HG03175 (cell line): ENCODE results near the gene ATM.
A peak's percentile ranks its signal among the peaks of the same experiment; 100 is the strongest.
"Not testable (repeated sequence)": the region's sequence is repeated elsewhere in the genome, so short reads cannot be mapped to it uniquely, and the experiment has no call there.

Experiments
- ATAC-seq: cut with Tn5 transposase; IDR thresholded peaks from one replicate; pipeline ENCODE4 v1.9.1; 2021; ENCODE audit warnings: mild to moderate bottlenecking, moderate library complexity; ENCODE audit not compliant: unreplicated experiment

ATM gene

DNA sequence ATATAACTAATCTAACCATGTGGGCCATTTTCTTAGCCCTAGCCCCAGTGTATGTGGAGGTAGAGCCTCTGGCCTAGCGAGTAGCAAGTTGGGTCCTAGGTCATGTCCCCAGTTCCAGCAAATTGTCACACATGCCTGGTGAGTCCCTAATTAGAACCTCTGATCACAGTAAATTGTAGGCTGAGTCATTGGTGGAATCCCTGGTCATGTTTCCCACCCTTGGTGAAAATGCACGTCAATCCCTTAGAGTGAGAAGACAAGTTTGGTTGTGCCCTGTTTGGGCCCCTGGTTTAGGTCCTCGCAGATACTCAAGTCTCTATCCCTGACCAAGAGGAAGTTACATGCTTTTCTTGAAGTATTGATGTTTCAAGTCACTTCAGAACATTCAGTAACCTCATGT, 46.7 kb downstream of the ATM start:
- no peak for ATAC-seq

DNA sequence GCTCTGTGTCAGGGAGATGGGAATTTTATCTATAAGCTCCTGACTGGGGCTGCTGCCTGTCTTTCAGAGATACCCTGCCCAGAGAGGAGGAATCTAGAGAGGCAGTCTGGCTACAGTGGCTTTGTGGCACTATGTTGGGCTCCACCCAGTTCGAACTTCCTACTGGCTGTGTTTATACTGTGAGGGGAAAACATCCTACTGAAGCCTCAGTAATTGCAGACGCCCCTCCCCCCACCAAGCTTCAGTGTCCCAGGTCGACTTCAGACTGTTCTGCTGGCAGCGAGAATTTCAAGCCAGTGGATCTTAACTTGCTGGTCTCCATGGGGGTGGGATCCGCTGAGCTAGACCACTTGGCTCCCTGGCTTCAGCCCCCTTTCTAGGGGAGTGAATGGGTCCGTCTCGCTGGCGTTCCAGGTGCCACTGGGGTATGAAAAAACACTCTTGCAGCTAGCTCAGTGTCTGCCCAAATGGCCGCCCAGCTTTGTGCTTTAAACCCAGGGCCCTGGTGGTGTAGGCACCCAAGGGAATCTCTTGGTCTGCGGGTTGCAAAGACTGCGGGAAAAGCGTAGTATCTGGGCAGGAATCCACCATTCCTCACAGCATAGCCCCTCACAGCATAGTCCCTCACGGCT, 54.2 kb downstream of the ATM start:
- not testable (repeated sequence) for ATAC-seq

DNA sequence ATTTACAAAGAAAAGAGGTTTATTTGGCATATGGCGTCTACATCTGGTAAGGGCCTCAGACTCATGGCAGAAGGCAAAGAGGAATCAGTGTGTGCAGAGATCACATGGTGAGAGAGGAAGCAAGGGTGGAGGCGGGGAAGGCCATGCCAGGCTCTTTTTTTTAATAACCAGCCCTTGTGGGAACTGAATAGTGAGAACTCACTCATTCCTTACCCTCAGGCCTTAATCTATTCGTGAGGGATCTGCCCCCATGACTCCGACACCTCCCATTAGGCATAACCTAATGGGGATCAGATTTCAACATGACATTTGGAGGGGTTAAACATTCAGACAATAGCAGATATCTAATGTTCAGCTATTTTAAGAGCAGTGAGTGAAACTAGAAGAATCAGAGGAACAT, 55.7 kb downstream of the ATM start:
- no peak for ATAC-seq

DNA sequence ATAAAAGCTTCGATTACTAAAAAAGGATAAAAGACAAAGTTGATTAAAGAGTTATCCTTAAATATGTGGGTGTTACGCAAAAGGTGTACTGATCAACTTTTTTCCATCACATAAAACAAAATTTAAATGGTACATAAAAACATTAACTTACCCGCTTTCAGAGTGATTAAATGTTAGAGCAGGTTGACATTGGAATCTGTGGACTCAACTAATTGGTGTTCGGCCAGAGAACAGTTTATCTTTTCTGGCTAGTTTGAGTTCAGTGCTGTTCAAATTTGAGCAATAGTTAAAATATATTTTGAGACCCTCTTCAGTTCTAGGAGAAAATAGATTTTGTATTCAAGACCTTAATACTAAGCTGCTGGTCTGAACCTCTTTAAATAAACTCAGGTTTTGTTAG, 56.1 kb downstream of the ATM start:
- ATAC-seq: no peak

DNA sequence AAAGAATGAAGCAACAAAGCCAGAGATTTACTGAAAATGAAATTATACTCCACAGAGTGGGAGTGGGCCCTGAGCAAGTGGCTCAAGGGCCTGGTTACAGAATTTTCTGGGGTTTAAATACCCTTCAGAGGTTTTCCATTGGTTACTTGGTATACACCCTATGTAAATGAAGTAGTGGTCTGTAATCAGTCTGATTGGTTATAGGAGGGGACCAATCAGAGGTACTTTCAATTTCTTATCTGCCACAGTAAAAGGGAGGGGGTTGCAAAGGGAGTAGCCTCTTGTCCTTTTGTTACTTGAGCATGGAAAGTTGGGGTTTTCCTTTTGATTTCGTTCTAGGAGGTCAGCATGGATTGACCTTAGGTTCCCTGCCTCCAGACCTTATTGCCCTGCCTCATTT, 63.5 kb downstream of the ATM start:
- no peak for ATAC-seq

DNA sequence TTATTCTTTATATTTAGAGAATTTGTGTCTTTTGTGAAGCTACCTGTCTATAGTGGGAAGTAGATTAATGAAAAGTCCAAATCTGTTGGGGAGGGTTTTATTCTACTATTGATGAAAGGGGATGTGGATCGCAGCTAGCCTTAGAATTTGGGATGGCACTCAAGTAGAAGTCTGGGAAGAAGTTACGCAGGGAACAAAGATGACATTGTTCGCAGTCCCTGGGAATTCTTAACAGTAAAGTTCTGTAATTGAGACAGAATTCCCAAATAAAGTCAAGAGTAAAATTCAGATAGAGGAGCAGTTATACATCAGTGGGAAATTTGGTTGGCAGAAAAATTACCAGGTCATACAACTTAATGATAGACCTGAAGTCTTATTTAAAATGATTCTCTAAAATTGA, 64.1 kb downstream of the ATM start:
- ATAC-seq: no peak

DNA sequence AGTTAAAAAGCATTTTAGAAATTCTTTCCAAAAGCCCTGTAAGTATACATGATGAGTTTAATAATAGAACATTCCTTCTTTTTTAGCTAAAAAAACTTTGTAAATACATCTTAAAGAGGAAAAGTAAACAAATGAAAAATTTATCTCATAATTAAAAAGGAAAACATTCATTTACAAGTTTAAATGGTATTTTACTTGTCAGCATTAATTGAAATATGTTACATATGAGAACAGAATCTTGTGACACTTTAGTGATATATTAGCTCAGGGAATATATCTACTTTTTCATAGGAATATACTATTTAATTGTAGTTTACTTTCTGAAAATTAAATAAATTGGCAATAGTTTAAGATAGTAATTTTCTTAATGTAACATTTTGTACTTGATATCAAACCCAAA, 66.2 kb downstream of the ATM start:
- ATAC-seq: not testable (repeated sequence)

DNA sequence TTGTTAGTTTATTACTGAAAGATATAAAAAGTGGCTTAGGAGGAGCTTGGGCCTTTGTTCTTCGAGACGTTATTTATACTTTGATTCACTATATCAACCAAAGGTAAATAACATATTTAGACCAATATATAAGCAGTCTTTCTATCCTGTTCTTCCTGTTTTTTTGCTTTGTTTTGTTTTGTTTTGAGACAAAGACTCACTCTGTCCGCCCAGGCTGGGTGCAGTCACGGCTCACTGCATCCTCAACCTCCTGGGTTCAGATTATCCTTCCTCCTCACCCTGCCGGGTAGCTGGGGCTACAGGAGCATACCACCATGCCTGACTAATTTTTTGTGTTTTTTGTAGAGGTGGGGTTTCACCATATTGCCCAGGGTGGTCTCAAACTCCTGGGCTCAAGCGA, 66.8 kb downstream of the ATM start:
- ATAC-seq: no peak

DNA sequence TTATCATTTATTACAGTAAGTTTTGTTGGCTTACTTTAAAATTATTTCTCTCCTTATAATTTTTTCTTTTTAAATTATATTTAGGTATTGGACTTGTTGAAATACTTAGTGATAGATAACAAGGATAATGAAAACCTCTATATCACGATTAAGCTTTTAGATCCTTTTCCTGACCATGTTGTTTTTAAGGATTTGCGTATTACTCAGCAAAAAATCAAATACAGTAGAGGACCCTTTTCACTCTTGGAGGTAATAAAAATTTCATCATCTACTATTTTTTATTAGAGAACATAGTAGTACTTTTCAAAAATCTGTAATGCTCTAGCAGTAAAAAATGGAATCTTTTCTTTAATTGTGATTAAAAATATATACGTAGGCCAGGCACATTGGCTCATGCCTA, 70.4 kb downstream of the ATM start:
- no peak for ATAC-seq

DNA sequence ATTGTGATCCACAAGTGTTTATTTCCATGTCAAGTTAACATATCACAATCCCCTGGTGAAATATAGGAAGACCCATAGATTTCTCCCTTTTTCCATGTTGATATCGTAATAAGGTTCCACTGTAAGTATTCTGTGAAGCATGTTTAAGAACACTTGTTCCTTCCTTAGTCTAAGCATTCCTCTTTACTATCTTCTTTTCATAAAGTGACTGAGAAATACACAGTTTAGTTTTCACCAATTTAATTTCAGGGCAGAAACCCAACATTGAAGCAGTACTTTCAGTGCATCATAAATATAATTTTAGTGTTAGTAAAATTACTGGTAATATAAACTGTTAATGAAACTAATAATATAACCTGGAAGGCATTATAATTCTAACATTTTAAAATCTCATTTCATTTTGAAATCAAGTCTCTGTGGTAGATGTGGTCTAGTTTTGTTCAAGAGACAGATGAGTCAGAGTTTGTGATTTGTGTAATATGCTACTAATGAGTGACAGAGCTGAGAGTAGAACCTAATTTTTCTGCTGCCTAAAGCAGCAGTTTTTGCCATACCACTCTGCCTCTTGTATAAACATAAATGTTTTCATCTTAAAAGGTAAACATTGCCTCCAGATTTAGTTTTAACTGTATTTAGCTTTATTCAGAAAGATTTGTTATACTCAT, 79.4 kb downstream of the ATM start:
- peak; percentile 96 for ATAC-seq

DNA sequence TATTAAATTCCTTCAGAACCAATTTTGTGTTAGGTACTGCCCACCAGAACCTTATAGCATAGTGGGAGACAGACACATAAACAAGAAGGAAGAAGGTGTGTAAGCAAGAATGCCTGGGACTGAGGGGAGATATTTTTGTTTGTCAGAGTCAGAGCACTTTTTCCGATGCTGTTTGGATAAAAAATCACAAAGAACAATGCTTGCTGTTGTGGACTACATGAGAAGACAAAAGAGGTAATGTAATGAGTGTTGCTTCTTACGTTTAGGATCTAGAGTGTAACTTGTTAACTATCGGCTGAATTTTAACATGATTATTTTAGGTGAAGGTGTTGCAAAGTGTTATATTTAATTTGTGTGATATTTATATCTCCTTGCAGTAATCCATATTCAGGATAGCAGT, 84.9 kb downstream of the ATM start:
- ATAC-seq: no peak

DNA sequence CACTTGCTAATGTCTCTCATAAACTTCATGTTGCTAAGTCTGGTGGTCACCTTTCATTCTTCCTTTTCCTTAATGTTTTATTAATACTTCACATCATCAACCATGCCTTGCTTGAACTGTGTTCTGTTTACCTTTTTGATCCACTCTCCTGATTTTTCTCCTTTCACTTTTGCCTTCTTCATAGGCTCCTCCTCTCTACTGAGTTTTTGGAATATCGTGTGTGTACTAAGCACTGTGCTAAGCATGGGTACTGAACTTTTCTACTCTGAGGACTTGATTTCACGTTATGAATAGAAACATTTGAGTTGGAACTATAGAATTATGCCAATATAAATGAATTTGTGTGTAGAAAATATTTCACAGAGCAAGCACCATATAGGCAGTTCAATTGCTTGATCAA, 90.6 kb downstream of the ATM start:
- ATAC-seq: no peak

DNA sequence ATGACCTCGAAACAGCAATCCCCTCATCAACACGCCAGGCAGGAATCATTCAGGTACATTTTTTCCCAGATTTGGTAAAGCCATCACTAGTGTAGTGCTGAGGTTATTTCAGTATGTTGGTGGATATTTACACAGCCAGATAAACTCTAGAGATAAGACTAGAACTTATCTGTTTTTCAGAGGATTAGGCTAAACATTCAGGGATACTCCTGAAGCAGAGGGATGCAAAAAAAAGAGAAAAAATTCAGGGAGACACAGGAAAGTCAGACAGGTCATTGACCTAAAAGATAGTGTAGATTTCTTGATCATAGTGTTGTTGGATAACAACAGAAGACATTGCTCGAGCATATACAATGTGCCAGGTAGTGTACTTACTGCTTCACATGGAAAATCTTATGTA, 93.2 kb downstream of the ATM start:
- ATAC-seq: no peak

DNA sequence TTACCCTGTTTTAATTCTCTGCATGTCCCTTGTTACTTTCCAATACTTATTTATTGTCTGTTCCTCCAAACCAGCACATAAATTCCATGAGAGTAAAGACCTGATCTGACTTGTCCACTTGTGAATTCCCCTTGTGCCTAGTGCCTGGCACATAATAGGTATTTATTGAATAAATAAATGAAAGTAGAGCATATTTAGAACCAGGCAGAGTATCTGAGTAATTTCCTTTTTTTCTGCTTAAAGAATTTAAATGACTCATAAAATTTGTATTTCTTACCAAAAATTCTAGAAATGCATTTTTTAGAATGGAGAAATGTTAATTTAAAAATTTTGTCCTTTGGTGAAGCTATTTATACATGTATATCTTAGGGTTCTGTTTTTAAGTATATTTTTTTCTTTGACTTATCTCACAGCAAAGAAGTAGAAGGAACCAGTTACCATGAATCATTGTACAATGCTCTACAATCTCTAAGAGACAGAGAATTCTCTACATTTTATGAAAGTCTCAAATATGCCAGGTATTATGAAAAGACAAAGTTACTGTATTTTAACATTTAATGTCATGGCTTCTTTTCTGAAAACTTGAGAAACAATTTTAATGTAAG, 96.8 kb downstream of the ATM start:
- no peak for ATAC-seq

DNA sequence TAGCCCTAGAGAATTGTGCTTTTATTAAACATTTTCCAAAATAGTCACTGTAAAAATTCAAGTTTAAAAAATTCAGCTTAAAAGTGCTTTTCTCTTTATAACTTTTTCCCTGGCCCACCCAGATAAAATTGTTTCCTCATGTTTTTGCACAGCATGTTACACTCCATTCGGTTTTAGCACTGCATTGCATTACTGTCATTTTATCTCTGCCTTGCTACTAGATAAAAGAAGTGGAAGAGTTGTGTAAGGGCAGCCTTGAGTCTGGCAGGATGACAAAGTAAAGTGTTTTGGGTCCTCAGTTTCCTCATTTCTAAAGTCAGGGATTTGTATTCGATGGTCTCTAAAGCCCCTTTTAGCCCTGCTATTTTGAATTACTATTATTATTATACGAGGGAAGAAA, 99.8 kb downstream of the ATM start:
- ATAC-seq: no peak

DNA sequence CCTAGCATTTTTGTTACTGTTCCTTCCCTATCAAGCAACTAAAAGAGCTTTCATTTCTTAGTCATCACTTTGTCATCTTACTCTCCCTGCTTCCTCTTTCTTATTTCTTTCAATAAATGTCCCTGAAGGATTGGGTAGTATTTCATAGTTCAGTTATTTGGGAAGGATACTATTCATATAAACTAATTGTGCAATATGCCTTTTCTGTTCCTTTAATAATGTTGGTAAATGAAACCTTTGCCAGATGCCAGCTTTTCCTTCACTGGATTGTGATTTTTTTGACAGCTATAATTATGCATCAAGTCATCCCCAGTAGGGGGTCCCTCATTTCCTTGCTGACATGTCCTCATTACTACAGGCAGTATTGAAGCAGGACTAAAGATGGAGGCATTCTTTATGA, 101.7 kb downstream of the ATM start:
- no peak for ATAC-seq

DNA sequence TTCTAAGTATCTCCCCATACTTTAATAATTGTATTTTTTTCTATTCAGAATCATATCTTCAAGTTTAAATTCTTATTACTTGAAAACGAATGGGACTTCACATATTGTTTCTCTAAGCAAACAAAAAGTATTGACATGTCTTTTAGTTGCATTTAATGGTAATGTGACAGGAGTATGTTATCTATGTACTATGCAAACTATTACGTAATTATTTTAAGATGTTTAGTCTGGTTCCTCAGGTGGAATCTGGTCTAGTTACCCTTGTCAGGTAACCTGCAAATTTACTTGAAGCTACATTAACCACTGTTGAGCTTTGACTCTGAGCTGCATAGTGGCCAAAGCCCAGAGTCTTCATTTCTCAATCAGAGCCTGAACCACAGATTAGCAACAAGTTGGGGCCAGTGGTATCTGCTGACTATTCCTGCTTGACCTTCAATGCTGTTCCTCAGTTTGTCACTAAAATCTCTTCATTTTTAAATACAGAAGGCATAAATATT, 110.6 kb downstream of the ATM start:
- ATAC-seq: no peak

DNA sequence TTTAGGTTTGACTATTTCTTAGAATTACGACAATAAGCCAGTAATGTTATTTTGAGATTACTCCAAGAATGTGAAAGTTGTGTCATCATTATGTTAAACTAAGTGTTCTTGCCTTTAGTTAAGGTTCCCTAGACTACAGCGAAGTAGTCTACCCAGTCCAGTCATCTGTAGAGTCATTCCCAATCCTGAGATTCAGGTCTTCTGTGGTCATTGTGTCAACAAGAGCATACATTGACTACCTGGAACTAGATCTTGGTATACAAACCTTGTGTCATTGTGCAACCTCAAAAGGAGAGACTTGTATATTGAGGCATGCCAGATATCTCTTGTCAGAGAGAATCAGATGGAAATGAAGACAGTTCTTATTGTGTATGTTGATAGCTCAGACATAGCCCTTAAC, 115.9 kb downstream of the ATM start:
- ATAC-seq: no peak

DNA sequence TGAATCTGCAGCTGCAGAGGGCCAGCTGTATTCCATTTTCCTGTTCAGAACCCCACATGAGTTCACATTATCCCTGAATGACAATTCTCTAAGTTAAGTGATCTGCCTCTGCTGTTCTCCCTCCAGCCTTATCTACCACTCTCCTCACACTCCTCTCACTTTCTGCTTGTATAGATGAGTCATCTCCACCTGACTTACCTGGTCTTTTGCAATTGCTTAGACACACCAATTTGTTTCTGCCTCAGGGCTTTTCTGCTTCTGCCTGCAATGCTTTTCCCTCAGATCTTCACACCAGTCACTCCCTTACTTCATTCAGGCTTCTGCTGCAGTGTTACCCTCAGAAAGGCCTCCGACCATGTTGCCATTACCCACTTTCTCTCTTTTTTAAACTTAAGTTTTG, 118.1 kb downstream of the ATM start:
- no peak for ATAC-seq

DNA sequence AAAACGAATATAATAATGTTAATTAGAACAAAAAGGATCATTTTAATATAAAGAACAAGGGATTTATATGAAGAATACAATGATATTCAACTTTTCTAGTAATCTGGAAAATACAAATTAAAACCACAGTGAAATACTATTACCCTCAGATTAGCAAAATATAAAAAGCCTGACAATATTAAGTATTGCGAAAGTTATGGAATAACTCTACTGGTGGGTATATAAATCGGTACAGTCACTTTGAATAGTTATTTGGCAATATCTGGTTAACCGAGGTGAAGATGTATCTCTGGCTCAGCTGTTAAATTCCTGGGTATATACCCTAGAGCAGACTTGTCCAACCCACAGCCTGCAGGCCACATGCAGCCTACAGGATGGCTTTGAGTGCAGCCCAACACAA, 118.8 kb downstream of the ATM start:
- no peak for ATAC-seq

DNA sequence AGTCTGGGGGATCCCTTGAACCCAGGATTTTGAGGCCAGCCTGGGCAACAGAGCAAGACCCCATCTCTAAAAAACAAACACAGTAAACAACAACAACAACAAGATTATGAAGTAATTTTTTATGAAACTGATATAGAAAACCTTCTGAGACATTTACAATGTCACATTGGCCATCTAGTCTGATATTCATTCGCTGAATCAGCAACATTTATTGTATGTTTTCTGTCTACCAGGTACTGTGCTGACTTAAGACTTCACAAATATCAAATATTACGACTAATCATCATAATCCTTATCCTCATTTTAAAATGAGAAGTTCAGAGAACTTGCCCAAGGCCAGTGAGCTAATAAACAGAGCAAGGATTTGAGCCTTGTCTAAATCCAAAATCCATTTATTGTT, 120.8 kb downstream of the ATM start:
- ATAC-seq: no peak

DNA sequence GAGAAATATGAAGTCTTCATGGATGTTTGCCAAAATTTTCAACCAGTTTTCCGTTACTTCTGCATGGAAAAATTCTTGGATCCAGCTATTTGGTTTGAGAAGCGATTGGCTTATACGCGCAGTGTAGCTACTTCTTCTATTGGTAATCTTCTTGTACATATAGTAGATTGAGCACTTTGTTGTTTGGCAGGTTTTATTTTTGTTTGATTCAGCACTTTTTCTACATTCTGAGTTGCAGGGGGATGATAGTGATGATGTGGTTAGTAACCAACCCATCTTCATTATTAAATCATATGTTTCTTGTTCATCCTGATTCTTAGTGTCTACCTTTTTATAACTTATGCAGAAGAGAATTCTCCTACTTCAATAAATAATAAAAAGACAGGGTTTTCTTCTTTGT, 122.9 kb downstream of the ATM start:
- ATAC-seq: no peak

DNA sequence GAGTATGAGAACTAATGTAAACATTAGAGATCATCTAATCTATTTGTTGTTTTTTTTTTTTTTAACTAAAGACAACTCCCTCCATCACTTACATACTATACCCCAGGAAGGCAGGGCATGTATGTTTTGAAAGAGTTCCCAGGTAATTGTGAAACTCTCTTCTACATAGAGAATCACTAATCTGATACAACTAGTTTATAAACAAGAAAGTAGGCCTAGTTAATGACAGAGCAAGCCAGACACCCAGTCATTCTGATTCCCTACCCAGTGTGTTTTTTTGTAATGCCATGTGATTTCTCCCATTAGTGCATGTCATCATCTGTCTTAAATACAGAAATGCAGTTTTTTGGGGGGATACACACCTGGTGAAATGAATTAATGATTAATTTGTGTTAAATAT, 123.6 kb downstream of the ATM start:
- no peak for ATAC-seq
